Ovary (tissue), 3 donors: ENCODE data around the gene PHACTR1.

Experiments used
- CTCF ChIP-seq, 3 donors: fragments of 450-650 bp in 2 of 3; fragments of 200-600 bp in 1 of 3; IDR thresholded peaks; one replicate each; pipeline versions ENCODE4 v1.5.1 to v1.8.0; 2016 to 2022; ENCODE audit warnings: antibody characterized with exemption in 3 of 3, mild to moderate bottlenecking in 1 of 3
- EP300 ChIP-seq: sonication (generic); formaldehyde crosslinking; IDR thresholded peaks from one replicate; pipeline ENCODE4 v1.6.1; 2017; ENCODE audit warnings: antibody characterized with exemption
- POLR2A ChIP-seq: fragments of 450-650 bp; IDR thresholded peaks from one replicate; pipeline ENCODE4 v1.6.1; 2017; ENCODE audit warnings: antibody characterized with exemption, mild to moderate bottlenecking, moderate library complexity
- donor health status: DM: no; HTN: no; CAD: no.

DNA sequence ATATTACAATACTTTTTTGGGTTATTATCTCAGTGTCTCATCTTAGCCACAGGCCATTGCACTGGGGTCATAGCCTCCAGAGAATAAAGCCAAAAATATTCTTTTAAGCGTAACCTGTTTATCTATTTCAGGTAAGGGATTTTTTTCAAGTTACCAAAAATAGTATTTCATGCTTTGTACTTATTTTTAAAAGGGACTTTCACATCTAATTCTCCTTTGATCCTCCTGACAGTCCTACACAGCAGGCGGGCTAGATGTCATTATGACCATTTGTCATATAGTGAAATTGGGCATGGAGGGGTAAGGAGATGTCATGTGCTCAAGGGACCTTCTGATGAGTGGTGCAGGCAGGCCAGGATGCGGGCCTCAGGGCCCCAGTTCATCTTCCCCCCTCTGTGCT is 542.8 kb downstream of the PHACTR1 start:
- TF ChIP-seq CTCF (IDR thresholded peaks at IDR 0.05) (no peak), EP300 (no peak), POLR2A (no peak)
